ENCODE data around the gene TCF21. TPM values are rescaled to one million over a fixed set of nuclear protein-coding genes. Genes with fewer than 3 reads are reported as not detected.
A peak's percentile ranks its signal among the peaks of the same experiment; 100 is the strongest.

The TCF21 gene
- total and polyA plus RNA-seq, 10 donors, result 3.6 to 109 (median 27.6) TPM

- intact Hi-C loops (cut with DNase I; ENCODE audit: low total_unique reads), result no loop called here
- TF ChIP-seq POLR2A (IDR thresholded peaks at IDR 0.05), result no peak
- no peak for TF ChIP-seq CTCF (IDR thresholded peaks at IDR 0.05 in 8 of 11, conservative IDR thresholded peaks at IDR 0.05 in 3 of 11)
- no peak for TF ChIP-seq POLR2AphosphoS5 (IDR thresholded peaks at IDR 0.05)
- Histone ChIP-seq H3K27me3 (replicated peaks in 1 of 7) (peaks cover 0 to 74% (median 34%) of the 10 kb centered on the region in 7 donors), H3K4me3 (no peak overlapping the region), H3K9me3 (peaks cover 0 to 7% (median 0%) of the 10 kb centered on the region in 8 donors), H3K36me3 (no peaks in the 10 kb centered on the region), H3K4me1 (peaks cover 0 to 11% (median 5%) of the 10 kb centered on the region in 6 donors), H3K27ac (peak overlapping the region in 3 of 8 donors; percentile 38 to 66 (median 53))
- 21 to 38% (median 30%) methylated on average over 12 of the region's 12 CpGs for WGBS, 5 donors
- no peak for DNase-seq
Observed at GRCh38 chr6:133854041-133854363, 34.9 kb upstream of the TCF21 start.

- intact Hi-C loops (cut with DNase I; ENCODE audit: low total_unique reads), result no loop called here
- peaks cover 0 to 11% (median 5%) of the 10 kb centered on the region in 6 donors for H3K4me1 ChIP-seq
- H3K9me3 ChIP-seq, result peaks cover 0 to 13% (median 0%) of the 10 kb centered on the region in 8 donors
- WGBS, 5 donors, result 9 to 13% (median 12%) methylated on average over 36 to 40 of the region's 40 CpGs
- peak overlapping the region in 7 of 8 donors; percentile 22 to 66 (median 39) for H3K27ac ChIP-seq
- TF ChIP-seq CTCF (IDR thresholded peaks at IDR 0.05 in 8 of 11, conservative IDR thresholded peaks at IDR 0.05 in 3 of 11) (no peak), POLR2AphosphoS5 (IDR thresholded peaks at IDR 0.05) (peak in 1 of 3 donors; percentile 29)
- peak overlapping the region in 2 of 8 donors; percentile 15 to 45 for H3K4me3 ChIP-seq
- DNase-seq, result peak; percentile 65
- peaks cover 0 to 80% (median 34%) of the 10 kb centered on the region in 7 donors for H3K27me3 ChIP-seq (replicated peaks in 1 of 7)
- no peaks in the 10 kb centered on the region for H3K36me3 ChIP-seq
Observed at GRCh38 chr6:133854364-133855275, 34.3 kb upstream of the TCF21 start.

GRCh38 chr6:133855276-133855990 lies 33.5 kb upstream of the TCF21 start:
- WGBS, 5 donors, result 17 to 25% (median 18%) methylated on average over 16 of the region's 16 CpGs
- H3K4me3 ChIP-seq, result peak overlapping the region in 2 of 8 donors; percentile 15 to 45
- H3K9me3 ChIP-seq, result peaks cover 0 to 17% (median 0%) of the 10 kb centered on the region in 8 donors
- no peak for TF ChIP-seq CTCF (IDR thresholded peaks at IDR 0.05 in 8 of 11, conservative IDR thresholded peaks at IDR 0.05 in 3 of 11)
- no peak for TF ChIP-seq POLR2A (IDR thresholded peaks at IDR 0.05)
- TF ChIP-seq POLR2AphosphoS5 (IDR thresholded peaks at IDR 0.05), result no peak
- no peak for DNase-seq
- H3K27me3 ChIP-seq (replicated peaks in 1 of 7), result peaks cover 0 to 79% (median 38%) of the 10 kb centered on the region in 7 donors
- H3K27ac ChIP-seq, result peak overlapping the region in 7 of 8 donors; percentile 22 to 66 (median 39)
- H3K4me1 ChIP-seq, result peaks cover 0 to 11% (median 5%) of the 10 kb centered on the region in 6 donors
- no peaks in the 10 kb centered on the region for H3K36me3 ChIP-seq
- intact Hi-C loops (cut with DNase I; ENCODE audit: low total_unique reads), result no loop called here
